G401 (cell line): ENCODE results near the gene C8G. TPM values are rescaled to one million over a fixed set of nuclear protein-coding genes. Genes with fewer than 3 reads are reported as not detected.

Experiments
- DNase-seq: peaks from one replicate; pipeline ENCODE4 v3.0.0-alpha.2; 2015; ENCODE audit warnings: low spot score
- in situ Hi-C: cut with HindIII; loops from 2 replicates; pipeline ENCODE4 v1.10.0; 2016; ENCODE audit warnings: low sequenced_read_pairs, mixed read lengths
- total RNA-seq: library from RNA; depleted of rRNA; stranded (reverse); fragments of >200 nt; shearing (Covaris generic); gene quantifications from 2 replicates; pipeline ENCODE4 v1.2.3, GENCODE V29; 2014

Gene C8G
- total RNA-seq, 1 experiment from 2014 or later = not detected

GRCh38 chr9:136936645-136937170 lies 8.3 kb upstream of the C8G start:
- in situ Hi-C loops = loop anchor here (10.0 to 25.0 kb wide), 4 partner anchors 52 to 226 kb away; partner anchors contain the start of genes ABCA2, FUT7, LRRC26 and NPDC1
- no peak for DNase-seq

- DNase-seq = no peak
- in situ Hi-C loops = loop anchor here (10.0 to 25.0 kb wide), 4 partner anchors 53 to 225 kb away; partner anchors contain the start of genes ABCA2, FUT7, LRRC26 and NPDC1
Measured at GRCh38 chr9:136937186-136938001, 7.6 kb upstream of the C8G start.

GRCh38 chr9:136939431-136939995 lies 5.5 kb upstream of the C8G start:
- in situ Hi-C loops = loop anchor here (10.0 to 25.0 kb wide), 4 partner anchors 55 to 223 kb away; partner anchors contain the start of genes ABCA2, FUT7, LRRC26 and NPDC1
- DNase-seq = no peak

- DNase-seq = peak; percentile 69
- in situ Hi-C loops = loop anchor here (10.0 to 25.0 kb wide), 4 partner anchors 55 to 222 kb away; partner anchors contain the start of genes ABCA2, FUT7, LRRC26 and NPDC1
Measured at GRCh38 chr9:136939996-136940525, 5.0 kb upstream of the C8G start.

- DNase-seq = no peak
- in situ Hi-C loops = loop anchor here (25.0 kb wide), 2 partner anchors 97 to 222 kb away; partner anchors contain the start of genes ABCA2, FUT7, LRRC26 and NPDC1
Measured at GRCh38 chr9:136940526-136941230, 4.4 kb upstream of the C8G start.

- no peak for DNase-seq
- in situ Hi-C loops = loop anchor here (25.0 kb wide), 2 partner anchors 96 to 221 kb away; partner anchors contain the start of genes ABCA2, FUT7, LRRC26 and NPDC1
Measured at GRCh38 chr9:136941231-136942111, 3.6 kb upstream of the C8G start.

- in situ Hi-C loops = loop anchor here (25.0 kb wide), 2 partner anchors 95 to 220 kb away; partner anchors contain the start of genes ABCA2, FUT7, LRRC26 and NPDC1
- no peak for DNase-seq
Measured at GRCh38 chr9:136942112-136942880, 2.7 kb upstream of the C8G start.

- no peak for DNase-seq
- in situ Hi-C loops = loop anchor here (25.0 kb wide), 2 partner anchors 94 to 219 kb away; partner anchors contain the start of genes ABCA2, FUT7, LRRC26 and NPDC1
Measured at GRCh38 chr9:136942881-136943230, 2.2 kb upstream of the C8G start.

- no peak for DNase-seq
- in situ Hi-C loops = loop anchor here (25.0 kb wide), 2 partner anchors 94 to 219 kb away; partner anchors contain the start of genes ABCA2, FUT7, LRRC26 and NPDC1
Measured at GRCh38 chr9:136943291-136944211, 1.5 kb upstream of the C8G start.

GRCh38 chr9:136944212-136944518 lies 878 bp upstream of the C8G start:
- in situ Hi-C loops = loop anchor here (25.0 kb wide), 2 partner anchors 93 to 218 kb away; partner anchors contain the start of genes ABCA2, FUT7, LRRC26 and NPDC1
- no peak for DNase-seq

GRCh38 chr9:136945333-136946227 lies 537 bp downstream of the C8G start:
- no peak for DNase-seq
- in situ Hi-C loops = loop anchor here (25.0 kb wide), 2 partner anchors 92 to 217 kb away; partner anchors contain the start of genes ABCA2, FUT7, LRRC26 and NPDC1

- DNase-seq = no peak
- in situ Hi-C loops = loop anchor here (25.0 kb wide), 2 partner anchors 91 to 216 kb away; partner anchors contain the start of genes ABCA2, FUT7, LRRC26 and NPDC1
Measured at GRCh38 chr9:136946228-136947027, 1.4 kb downstream of the C8G start.

GRCh38 chr9:136947028-136947891 lies 2.2 kb downstream of the C8G start:
- peak; percentile 79 for DNase-seq
- in situ Hi-C loops = loop anchor here (25.0 kb wide), 2 partner anchors 90 to 215 kb away; partner anchors contain the start of genes ABCA2, FUT7, LRRC26 and NPDC1
